ENCODE data around the gene PTGS1. TPM values are rescaled to one million over a fixed set of nuclear protein-coding genes. Genes with fewer than 3 reads are reported as not detected.

PTGS1 gene
- total RNA-seq, 2 donors from 2014 or later = 4.6 to 6.2 TPM

- Histone ChIP-seq H3K36me3 (no peaks in the 10 kb centered on the region), H3K27ac (no peak overlapping the region), H3K9me3 (no peaks in the 10 kb centered on the region), H3K4me1 (replicated peaks) (peaks cover 11% of the 10 kb centered on the region), H3K4me3 (no peak overlapping the region), H3K27me3 (replicated peaks; ENCODE audit: insufficient read depth) (no peaks in the 10 kb centered on the region)
- intact Hi-C loops (cut with DNase I) = no loop called here
- TF ChIP-seq POLR2AphosphoS5 (IDR thresholded peaks at IDR 0.05) (no peak), POLR2A (IDR thresholded peaks at IDR 0.05) (no peak), CTCF (IDR thresholded peaks at IDR 0.05) (no peak)
- no peak for DNase-seq (ENCODE audit: low spot score)
- 80% methylated on average over 24 of the region's 24 CpGs for WGBS
Measured at GRCh38 chr9:122377241-122378164, 6.7 kb downstream of the PTGS1 start.

GRCh38 chr9:122378236-122378635 is 7.4 kb downstream of the PTGS1 start:
- TF ChIP-seq CTCF (IDR thresholded peaks at IDR 0.05) (no peak), POLR2AphosphoS5 (IDR thresholded peaks at IDR 0.05) (no peak)
- Histone ChIP-seq H3K9me3 (no peaks in the 10 kb centered on the region), H3K27me3 (replicated peaks; ENCODE audit: insufficient read depth) (no peaks in the 10 kb centered on the region), H3K4me3 (no peak overlapping the region), H3K27ac (no peak overlapping the region), H3K4me1 (replicated peaks) (peaks cover 11% of the 10 kb centered on the region), H3K36me3 (no peaks in the 10 kb centered on the region)
- DNase-seq (ENCODE audit: low spot score) = no peak
- intact Hi-C loops (cut with DNase I) = no loop called here
- 89% methylated on average over 8 of the region's 8 CpGs for WGBS

GRCh38 chr9:122379340-122379739 is 8.5 kb downstream of the PTGS1 start:
- no peak for TF ChIP-seq CTCF (IDR thresholded peaks at IDR 0.05)
- TF ChIP-seq POLR2AphosphoS5 (IDR thresholded peaks at IDR 0.05) = no peak
- TF ChIP-seq POLR2A (IDR thresholded peaks at IDR 0.05) = no peak
- DNase-seq (ENCODE audit: low spot score) = no peak
- intact Hi-C loops (cut with DNase I) = no loop called here

GRCh38 chr9:122380293-122380692 is 9.5 kb downstream of the PTGS1 start:
- Histone ChIP-seq H3K9me3 (no peaks in the 10 kb centered on the region), H3K4me3 (no peak overlapping the region), H3K36me3 (no peaks in the 10 kb centered on the region), H3K27me3 (replicated peaks; ENCODE audit: insufficient read depth) (no peaks in the 10 kb centered on the region), H3K4me1 (replicated peaks) (peaks cover 7% of the 10 kb centered on the region), H3K27ac (no peak overlapping the region)
- intact Hi-C loops (cut with DNase I) = no loop called here
- no peak for DNase-seq (ENCODE audit: low spot score)
- 95% methylated on average over 4 of the region's 4 CpGs for WGBS
- TF ChIP-seq POLR2A (IDR thresholded peaks at IDR 0.05) (no peak), CTCF (IDR thresholded peaks at IDR 0.05) (no peak), POLR2AphosphoS5 (IDR thresholded peaks at IDR 0.05) (no peak)

More at GRCh38 chr9:122379340-122379739, 8.5 kb downstream of the PTGS1 start:
- H3K4me3 ChIP-seq = no peak overlapping the region
- WGBS = 82% methylated on average over 1 of the region's 1 CpG
- no peaks in the 10 kb centered on the region for H3K9me3 ChIP-seq
- H3K27ac ChIP-seq = no peak overlapping the region
- H3K36me3 ChIP-seq = no peaks in the 10 kb centered on the region
- H3K4me1 ChIP-seq (replicated peaks) = peaks cover 11% of the 10 kb centered on the region
- no peaks in the 10 kb centered on the region for H3K27me3 ChIP-seq (replicated peaks; ENCODE audit: insufficient read depth)

All from prostate gland (tissue), 2 donors.